HEK293T (cell line): Measurements from ENCODE around the gene PPP2R3A.

Experiments used
- CTCF ChIA-PET: fragments of 350-600 bp; formaldehyde crosslinking; extraction: SDS; loops from one replicate; lab custom pipeline; 2021; ENCODE audit warnings: antibody characterized with exemption, inconsistent platforms; lab: Yijun Ruan, JAX
- POLR2A ChIA-PET: fragments of 350-600 bp; formaldehyde crosslinking; extraction: SDS; loops from one replicate; lab custom pipeline; 2020; ENCODE audit warnings: antibody characterized with exemption, inconsistent platforms; lab: Yijun Ruan, JAX
- DNase-seq: peaks from one replicate; pipeline ENCODE4 v3.0.0; 2012; ENCODE audit warnings: mixed read lengths; ENCODE audit errors: extremely low spot score
- ARNT ChIP-seq: fragments of 450-650 bp; IDR thresholded peaks from 2 replicates; pipeline ENCODE4 v1.6.1; 2017; ENCODE audit warnings: mild to moderate bottlenecking
- BHLHE40 ChIP-seq: fragments of 450-650 bp; IDR thresholded peaks from 2 replicates; pipeline ENCODE4 v1.6.1; 2016; ENCODE audit warnings: mild to moderate bottlenecking, moderate library complexity, borderline replicate concordance
- CTBP1 ChIP-seq: fragments of 450-650 bp; IDR thresholded peaks from 2 replicates; pipeline ENCODE4 v1.6.1; 2016; ENCODE audit warnings: borderline replicate concordance
- ELF4 ChIP-seq: fragments of 450-650 bp; IDR thresholded peaks from 2 replicates; pipeline ENCODE4 v1.6.1; 2017; ENCODE audit warnings: antibody characterized with exemption
- FOXA1 ChIP-seq: fragments of 450-650 bp; IDR thresholded peaks from 2 replicates; pipeline ENCODE4 v1.6.1; 2016; ENCODE audit warnings: mild to moderate bottlenecking
- FOXK2 ChIP-seq: fragments of 450-650 bp; IDR thresholded peaks from 2 replicates; pipeline ENCODE4 v1.6.1; 2016; ENCODE audit warnings: mild to moderate bottlenecking
- FOXM1 ChIP-seq: fragments of 450-650 bp; IDR thresholded peaks from 2 replicates; pipeline ENCODE4 v1.6.1; 2017; ENCODE audit warnings: mild to moderate bottlenecking, borderline replicate concordance
- HDGF ChIP-seq: fragments of 450-650 bp; IDR thresholded peaks from 2 replicates; pipeline ENCODE4 v1.6.1; 2017; ENCODE audit warnings: antibody characterized with exemption, borderline replicate concordance
- L3MBTL2 ChIP-seq: fragments of 450-650 bp; conservative IDR thresholded peaks from 2 replicates; pipeline ENCODE4 v1.6.1; 2016; ENCODE audit warnings: mild to moderate bottlenecking
- LEF1 ChIP-seq: fragments of 450-650 bp; IDR thresholded peaks from 2 replicates; pipeline ENCODE4 v1.6.1; 2017; ENCODE audit warnings: mild to moderate bottlenecking, borderline replicate concordance
- NFRKB ChIP-seq: fragments of 450-650 bp; IDR thresholded peaks from 2 replicates; pipeline ENCODE4 v1.6.1; 2016; ENCODE audit warnings: mild to moderate bottlenecking, moderate library complexity
- SP1 ChIP-seq: fragments of 450-650 bp; IDR thresholded peaks from 2 replicates; pipeline ENCODE4 v1.6.1; 2017
- SUZ12 ChIP-seq: fragments of 450-650 bp; IDR thresholded peaks from 2 replicates; pipeline ENCODE4 v1.6.1; 2016; ENCODE audit warnings: mild to moderate bottlenecking
- TARDBP ChIP-seq: fragments of 450-650 bp; IDR thresholded peaks from 2 replicates; pipeline ENCODE4 v1.6.1; 2016
- ZNF384 ChIP-seq: fragments of 450-650 bp; IDR thresholded peaks from 2 replicates; pipeline ENCODE4 v1.6.1; 2016
- TF ChIP-seq, protein P1 (sequence below): fragments of 450-650 bp; IDR thresholded peaks from 2 replicates; pipeline ENCODE4 v1.6.1; 2016

Gene PPP2R3A

DNA sequence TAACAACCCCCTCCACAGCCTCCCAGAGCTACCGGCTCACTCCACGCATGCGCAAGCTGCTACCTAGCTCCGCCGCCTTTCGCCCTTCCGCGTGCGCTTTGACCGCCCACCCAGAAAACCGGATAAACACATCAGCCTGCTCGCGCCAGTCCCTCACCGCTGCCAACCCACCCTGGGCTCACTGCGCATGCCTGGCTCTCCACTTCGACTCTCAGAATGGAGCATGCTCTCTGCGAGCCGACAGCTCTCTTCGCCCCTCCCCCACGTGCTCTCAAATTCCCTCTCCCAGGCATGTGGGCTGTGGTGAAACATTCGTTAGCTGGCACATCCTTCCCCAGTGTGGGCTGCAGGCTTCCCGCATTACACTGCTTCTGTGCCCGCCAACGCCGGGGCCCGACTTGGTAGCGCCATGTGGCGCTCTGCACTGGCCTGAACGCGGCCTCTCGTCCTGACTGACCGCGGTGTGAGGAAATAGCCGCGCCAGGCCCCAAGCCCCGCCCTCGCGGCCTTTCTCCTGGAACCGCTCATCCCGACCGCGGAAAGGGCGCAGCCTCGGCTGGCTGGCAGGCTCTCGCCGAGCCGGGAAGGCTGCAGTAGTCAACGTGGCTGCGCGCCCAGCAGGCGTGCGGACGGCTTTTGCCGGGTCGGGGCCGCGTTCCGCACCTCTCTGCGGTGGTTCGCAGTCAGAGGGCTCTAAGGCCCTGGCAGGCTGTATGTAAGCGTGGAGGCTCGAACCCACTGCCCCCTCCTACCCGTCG, 231.1 kb downstream of the PPP2R3A start:
- POLR2A ChIA-PET = interaction anchor here (0.5 to 2.2 kb wide), 30 partner anchors 9 to 792 kb away, joined by 3 to 27 read pairs (median 4); partner anchors contain the start of genes PCCB and STAG1
- CTCF ChIA-PET = interaction anchor here (0.5 to 0.8 kb wide), 4 partner anchors 54 to 556 kb away, joined by 3 to 4 read pairs (median 3); partner anchors contain the start of genes PCCB and STAG1
- peak; percentile 96 for DNase-seq
- TF ChIP-seq FOXK2 (no peak; the same call in 1 of the 2 replicates), ELF4 (no peak; the same call in none of the 2 replicates), LEF1 (no peak), TARDBP (no peak), L3MBTL2 (peak; percentile 100), NFRKB (no peak), SP1 (no peak), ZNF384 (no peak), FOXA1 (no peak), FOXM1 (no peak), SUZ12 (no peak), HDGF (no peak), CTBP1 (peak; percentile 63; the same call in 1 of the 2 replicates), ARNT (no peak), BHLHE40 (no peak)
- TF ChIP-seq, protein P1, sequence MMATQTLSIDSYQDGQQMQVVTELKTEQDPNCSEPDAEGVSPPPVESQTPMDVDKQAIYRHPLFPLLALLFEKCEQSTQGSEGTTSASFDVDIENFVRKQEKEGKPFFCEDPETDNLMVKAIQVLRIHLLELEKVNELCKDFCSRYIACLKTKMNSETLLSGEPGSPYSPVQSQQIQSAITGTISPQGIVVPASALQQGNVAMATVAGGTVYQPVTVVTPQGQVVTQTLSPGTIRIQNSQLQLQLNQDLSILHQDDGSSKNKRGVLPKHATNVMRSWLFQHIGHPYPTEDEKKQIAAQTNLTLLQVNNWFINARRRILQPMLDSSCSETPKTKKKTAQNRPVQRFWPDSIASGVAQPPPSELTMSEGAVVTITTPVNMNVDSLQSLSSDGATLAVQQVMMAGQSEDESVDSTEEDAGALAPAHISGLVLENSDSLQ = peak; percentile 77

DNA sequence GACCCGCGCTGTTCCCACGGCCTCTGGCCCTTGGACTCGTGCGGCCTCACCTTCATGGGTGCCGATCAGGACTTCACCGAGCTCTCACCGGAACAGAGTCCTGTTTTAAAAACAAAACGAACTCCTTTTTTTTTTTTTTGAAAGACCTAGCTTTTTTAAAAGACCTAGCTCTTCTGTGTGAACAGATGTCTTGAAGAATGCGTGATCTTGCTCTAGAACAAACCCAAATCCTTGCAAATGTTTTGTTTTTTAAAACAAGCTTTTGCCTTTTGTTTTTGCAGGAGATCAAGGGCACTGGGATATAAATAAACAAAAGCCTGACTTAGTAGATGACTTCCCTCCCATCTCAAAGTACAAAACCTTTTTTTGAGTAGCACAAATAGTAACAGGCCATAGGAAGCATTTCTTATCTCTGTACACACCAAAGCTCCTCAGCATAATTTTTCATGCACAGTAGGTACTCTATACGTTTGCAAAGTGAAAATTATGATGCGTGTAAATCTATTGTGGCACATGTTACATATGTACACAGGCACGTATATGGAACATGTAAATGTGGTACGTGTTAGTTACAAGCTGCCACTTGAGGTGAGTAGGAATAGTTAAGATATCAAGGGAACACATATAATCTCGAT, 231.7 kb downstream of the PPP2R3A start:
- CTCF ChIA-PET = interaction anchor here (0.7 kb wide), 1 partner anchor 26 kb away, joined by 5 read pairs; no protein-coding TSS in a partner anchor
- POLR2A ChIA-PET = interaction anchor here (0.5 to 2.1 kb wide), 14 partner anchors 10 to 555 kb away, joined by 3 to 12 read pairs (median 4); partner anchors contain the start of genes PCCB and STAG1
- DNase-seq = no peak

More for the DNA sequence above, 231.7 kb downstream of the PPP2R3A start:
- TF ChIP-seq L3MBTL2 (no peak), ELF4 (no peak), HDGF (no peak), NFRKB (no peak), SP1 (no peak), CTBP1 (no peak), FOXA1 (no peak), LEF1 (no peak)
